ENCODE results near the gene IGFBP1.

IGFBP1 gene

GRCh38 chr7:45888185-45888992 lies at the start of gene IGFBP1:
IGFBP1 (plus strand) TSS chr7:45888488; CDS start chr7:45888653, 165 bp downstream.
- TF ChIP-seq TCF12 (IDR thresholded peaks at IDR 0.05; ENCODE audit: low read depth), result no peak
- TF ChIP-seq YY1 (IDR thresholded peaks at IDR 0.05; ENCODE audit: low read depth), result peak; percentile 14; the same call in 1 of the 2 replicates
- no peak for TF ChIP-seq USF1 (IDR thresholded peaks at IDR 0.05)
- TF ChIP-seq ZBTB7A (IDR thresholded peaks at IDR 0.05; ENCODE audit: low read depth), result no peak
- no peak for TF ChIP-seq REST (IDR thresholded peaks at IDR 0.05; ENCODE audit: low read depth)
- no peak for TF ChIP-seq EGR1 (IDR thresholded peaks at IDR 0.05)
- TF ChIP-seq TAF1 (IDR thresholded peaks at IDR 0.05; ENCODE audit: low read depth), result no peak
- peak; percentile 88; the same call in 1 of the 2 replicates for TF ChIP-seq MAX (IDR thresholded peaks at IDR 0.05)
- TF ChIP-seq CREB1 (IDR thresholded peaks at IDR 0.05; ENCODE audit: low read depth), result no peak
- no peak for TF ChIP-seq FOXM1 (IDR thresholded peaks at IDR 0.05; ENCODE audit: borderline replicate concordance, low read depth)
- TF ChIP-seq EP300 (IDR thresholded peaks at IDR 0.05; ENCODE audit: borderline replicate concordance), result 0 out of 2 replicates have a peak, but pooled peaks have one; percentile 5
- TF ChIP-seq TEAD4 (IDR thresholded peaks at IDR 0.05), result no peak
- TF ChIP-seq NFIC (IDR thresholded peaks at IDR 0.05), result no peak
- TF ChIP-seq CEBPB (IDR thresholded peaks at IDR 0.05), result no peak
- no peak for TF ChIP-seq RAD21 (IDR thresholded peaks at IDR 0.05; ENCODE audit: low read depth)

GRCh38 chr7:45841926-45842717 lies 46.2 kb upstream of the IGFBP1 start:
- peak; percentile 72 for TF ChIP-seq EP300 (IDR thresholded peaks at IDR 0.05; ENCODE audit: borderline replicate concordance)
- 0 out of 2 replicates have a peak, but pooled peaks have one; percentile 32 for TF ChIP-seq FOXM1 (IDR thresholded peaks at IDR 0.05; ENCODE audit: borderline replicate concordance, low read depth)
- peak; percentile 51; the same call in 1 of the 2 replicates for TF ChIP-seq TEAD4 (IDR thresholded peaks at IDR 0.05)
- TF ChIP-seq MAX (IDR thresholded peaks at IDR 0.05), result 0 out of 2 replicates have a peak, but pooled peaks have one; percentile 17
- TF ChIP-seq TCF12 (IDR thresholded peaks at IDR 0.05; ENCODE audit: low read depth), result 0 out of 2 replicates have a peak, but pooled peaks have one; percentile 47

GRCh38 chr7:45863715-45864114 lies 24.6 kb upstream of the IGFBP1 start:
- TF ChIP-seq NFIC (IDR thresholded peaks at IDR 0.05) (no peak), RAD21 (IDR thresholded peaks at IDR 0.05; ENCODE audit: low read depth) (peak; percentile 48)

GRCh38 chr7:45865594-45866410 lies 22.5 kb upstream of the IGFBP1 start:
- TF ChIP-seq TAF1 (IDR thresholded peaks at IDR 0.05; ENCODE audit: low read depth), result no peak
- no peak for TF ChIP-seq FOXM1 (IDR thresholded peaks at IDR 0.05; ENCODE audit: borderline replicate concordance, low read depth)

GRCh38 chr7:45867471-45867870 lies 20.8 kb upstream of the IGFBP1 start:
- TF ChIP-seq EGR1 (IDR thresholded peaks at IDR 0.05) (no peak), RAD21 (IDR thresholded peaks at IDR 0.05; ENCODE audit: low read depth) (no peak), TCF12 (IDR thresholded peaks at IDR 0.05; ENCODE audit: low read depth) (no peak), EP300 (IDR thresholded peaks at IDR 0.05; ENCODE audit: borderline replicate concordance) (no peak), USF1 (IDR thresholded peaks at IDR 0.05) (no peak)

GRCh38 chr7:45869426-45869825 lies 18.9 kb upstream of the IGFBP1 start:
- TF ChIP-seq CREB1 (IDR thresholded peaks at IDR 0.05; ENCODE audit: low read depth), result no peak
- no peak for TF ChIP-seq TEAD4 (IDR thresholded peaks at IDR 0.05)
- no peak for TF ChIP-seq ZBTB7A (IDR thresholded peaks at IDR 0.05; ENCODE audit: low read depth)
- no peak for TF ChIP-seq CEBPB (IDR thresholded peaks at IDR 0.05)
- no peak for TF ChIP-seq REST (IDR thresholded peaks at IDR 0.05; ENCODE audit: low read depth)
- TF ChIP-seq USF1 (IDR thresholded peaks at IDR 0.05), result no peak
- TF ChIP-seq TAF1 (IDR thresholded peaks at IDR 0.05; ENCODE audit: low read depth), result no peak
- no peak for TF ChIP-seq EP300 (IDR thresholded peaks at IDR 0.05; ENCODE audit: borderline replicate concordance)
- TF ChIP-seq EGR1 (IDR thresholded peaks at IDR 0.05), result no peak
- no peak for TF ChIP-seq RAD21 (IDR thresholded peaks at IDR 0.05; ENCODE audit: low read depth)

All from Ishikawa (cell line).